MG63 (cell line): ENCODE data around the gene DUSP8. TPM values are rescaled to one million over a fixed set of nuclear protein-coding genes. Genes with fewer than 3 reads are reported as not detected.

Experiments
- DNase-seq: peaks from one replicate; pipeline ENCODE4 v3.0.0-alpha.2; 2020
- H3K27me3 ChIP-seq: fragments of 250-450 bp; sonication (Bioruptor Pico); 2 replicates; pipeline ENCODE4 v1.5.1; 2020; ENCODE audit warnings: mild to moderate bottlenecking, moderate library complexity
- H3K36me3 ChIP-seq: fragments of 250-450 bp; sonication (Bioruptor Pico); 2 replicates; pipeline ENCODE4 v1.5.1; 2020; ENCODE audit warnings: mild to moderate bottlenecking, moderate library complexity
- H3K4me3 ChIP-seq: fragments of 250-450 bp; sonication (Bioruptor Pico); 2 replicates; pipeline ENCODE4 v1.5.1; 2020; ENCODE audit warnings: mild to moderate bottlenecking, moderate library complexity
- H3K9me3 ChIP-seq: fragments of 250-450 bp; sonication (Bioruptor Pico); 2 replicates; pipeline ENCODE4 v1.5.1; 2020; ENCODE audit warnings: mild to moderate bottlenecking, moderate library complexity
- total RNA-seq: library from RNA; depleted of rRNA; stranded (reverse); fragments of >200 nt; shearing (Covaris generic); gene quantifications from 2 replicates; pipeline ENCODE4 v1.2.3, GENCODE V29; 2014; ENCODE audit warnings: low replicate concordance; rRNA removed

DUSP8 gene
- total RNA-seq, 1 experiment from 2014 or later: 4.5 TPM

DNA sequence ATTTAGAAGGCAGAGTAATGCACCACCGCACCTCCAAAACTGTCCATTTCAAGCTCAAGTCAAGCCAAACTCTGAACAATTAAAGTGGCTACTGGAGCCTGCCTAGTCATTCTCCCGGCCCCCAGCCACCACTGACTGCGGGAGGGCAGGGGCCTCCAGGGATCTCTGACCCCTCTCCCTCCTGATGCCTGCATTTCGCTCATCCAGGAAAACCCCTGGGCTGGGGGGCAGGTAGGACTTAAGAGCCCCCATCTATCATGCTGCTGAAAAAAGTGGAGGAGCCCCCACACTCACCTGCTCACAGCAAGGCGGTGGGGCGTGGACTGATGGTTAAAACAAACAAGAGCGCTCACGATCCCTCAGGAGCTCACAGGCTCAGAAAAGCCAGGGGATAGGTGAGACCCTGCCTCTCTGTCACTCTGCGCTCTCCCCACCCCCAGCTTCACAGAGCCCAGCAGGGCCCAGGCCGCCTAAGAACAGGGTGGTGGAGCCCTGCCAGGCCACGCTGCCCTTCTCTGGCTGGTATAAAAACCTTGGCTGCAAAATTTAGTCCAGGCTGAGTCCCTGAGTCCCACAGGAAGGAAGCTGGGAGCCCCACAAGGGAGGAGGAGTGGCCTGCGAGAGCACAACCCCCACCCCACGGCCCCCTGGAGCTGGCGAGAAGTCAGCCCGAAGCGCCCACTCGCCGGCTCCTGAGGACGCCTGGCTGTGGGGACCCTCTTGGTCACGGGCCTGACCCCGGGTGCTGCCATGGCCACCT is 64.5 kb downstream of the DUSP8 start:
- H3K4me3 ChIP-seq: no peak overlapping the region
- DNase-seq: no peak
- H3K9me3 ChIP-seq: no peaks in the 10 kb centered on the region
- no peaks in the 10 kb centered on the region for H3K36me3 ChIP-seq
- H3K27me3 ChIP-seq: no peaks in the 10 kb centered on the region

DNA sequence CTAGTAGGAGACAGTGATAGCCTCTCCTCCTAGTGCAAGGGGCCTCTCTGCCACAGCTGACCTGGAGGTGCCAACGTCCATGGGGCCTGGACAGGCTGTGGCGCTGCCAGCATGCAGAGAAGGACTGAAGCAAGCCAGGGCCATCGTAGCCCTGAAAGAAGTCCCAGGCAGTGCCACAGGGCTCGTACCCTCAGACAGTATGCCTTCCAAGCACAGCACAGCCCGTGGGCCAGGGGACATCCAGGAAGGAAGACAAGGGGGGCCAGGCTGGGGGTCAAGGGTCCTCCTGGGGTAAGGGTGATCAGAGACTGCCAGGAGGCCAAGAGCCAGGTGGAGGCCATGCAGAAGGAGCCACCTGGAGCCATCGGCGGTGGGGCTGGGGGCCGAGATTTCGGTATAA is 65.1 kb downstream of the DUSP8 start:
- no peaks in the 10 kb centered on the region for H3K36me3 ChIP-seq
- DNase-seq: no peak
- no peaks in the 10 kb centered on the region for H3K9me3 ChIP-seq
- H3K4me3 ChIP-seq: no peak overlapping the region
- H3K27me3 ChIP-seq: no peaks in the 10 kb centered on the region

DNA sequence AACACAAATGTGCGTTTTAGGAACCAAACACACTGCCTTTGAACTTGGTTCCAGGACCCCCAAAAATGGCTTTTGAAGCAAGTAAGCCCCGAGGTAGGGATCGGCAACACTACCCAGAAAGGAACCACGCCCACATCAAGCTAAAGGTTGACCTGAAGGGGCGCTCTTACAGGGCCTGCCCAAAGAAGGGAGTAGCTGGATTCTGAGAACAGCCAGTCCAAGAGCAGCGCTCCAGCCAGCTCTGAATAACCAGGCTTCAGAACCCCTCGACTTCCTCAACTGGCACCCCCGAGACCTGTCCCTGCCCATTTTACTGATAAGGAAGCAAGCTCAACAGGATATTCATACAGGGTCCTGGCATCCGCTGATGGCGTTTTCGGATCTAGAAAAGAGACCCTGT is 66.6 kb downstream of the DUSP8 start:
- no peak for DNase-seq
- Histone ChIP-seq H3K27me3 (no peaks in the 10 kb centered on the region), H3K4me3 (no peak overlapping the region), H3K9me3 (no peaks in the 10 kb centered on the region), H3K36me3 (no peaks in the 10 kb centered on the region)

DNA sequence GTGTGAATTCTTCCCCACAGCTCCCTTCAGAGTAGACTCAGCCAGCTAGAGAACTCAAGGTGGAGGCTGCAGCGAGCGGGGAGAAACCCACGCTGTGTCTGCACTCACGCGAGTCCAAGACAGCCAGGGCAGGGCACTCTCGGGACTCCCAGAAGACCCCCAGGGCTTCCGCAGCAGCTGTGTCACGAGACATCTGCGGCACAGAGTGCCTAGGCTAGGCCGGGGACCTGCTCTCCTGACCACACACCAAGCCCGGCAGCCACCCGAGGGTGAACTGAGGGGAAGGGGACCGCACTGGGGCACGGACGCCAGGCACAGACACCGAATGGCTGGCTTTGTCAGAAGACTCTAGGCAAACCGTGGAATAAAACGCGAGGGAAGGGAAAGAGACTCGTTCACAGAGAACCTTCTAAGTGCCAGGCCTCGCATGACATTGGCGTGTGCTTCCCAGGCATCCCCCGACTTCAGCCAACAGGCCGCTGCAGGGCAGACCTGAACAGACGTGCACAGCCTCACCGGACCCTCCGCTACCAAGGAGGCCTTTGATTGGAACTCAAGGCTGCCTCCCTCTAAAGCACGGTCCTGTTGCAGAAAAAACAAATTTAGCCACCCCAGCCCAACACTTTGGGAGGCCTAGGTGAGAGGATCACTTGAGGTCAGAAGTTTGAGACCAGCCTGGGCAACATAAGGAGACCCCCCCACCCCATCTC is 67.3 kb downstream of the DUSP8 start:
- DNase-seq: no peak
- Histone ChIP-seq H3K27me3 (no peaks in the 10 kb centered on the region), H3K9me3 (no peaks in the 10 kb centered on the region), H3K36me3 (no peaks in the 10 kb centered on the region), H3K4me3 (no peak overlapping the region)

DNA sequence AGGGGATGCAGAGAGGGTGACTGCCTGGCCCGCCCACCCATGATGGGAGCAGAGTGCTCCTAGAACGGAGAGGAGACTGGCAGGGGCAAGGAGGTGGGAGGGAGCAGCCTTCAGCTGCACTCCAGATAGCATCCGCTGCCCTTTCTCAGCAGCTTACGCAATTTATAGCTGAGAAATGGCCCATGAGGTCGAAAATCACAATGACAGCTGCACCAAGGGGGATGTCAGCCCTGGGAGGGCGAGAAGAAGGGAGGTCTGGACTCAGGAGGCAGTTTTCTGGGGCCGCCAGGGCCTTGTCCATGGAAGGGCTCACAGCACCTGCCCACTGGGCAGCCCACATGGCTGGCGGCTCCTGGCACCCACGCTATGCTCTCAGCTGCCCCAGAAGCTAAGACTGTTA is 67.9 kb downstream of the DUSP8 start:
- Histone ChIP-seq H3K4me3 (no peak overlapping the region), H3K27me3 (no peaks in the 10 kb centered on the region), H3K9me3 (no peaks in the 10 kb centered on the region), H3K36me3 (no peaks in the 10 kb centered on the region)
- DNase-seq: no peak

Other genes starting within 250 kb of the DUSP8 start
- 4.7 and 6.9 TPM in 2 replicates for gene BRSK2, start 182.3 kb downstream of the DUSP8 start, total RNA-seq
- 25.4 and 34.2 TPM in 2 replicates for gene MOB2, start 85.5 kb downstream of the DUSP8 start, total RNA-seq
- gene KRTAP5-1, start 13.0 kb upstream of the DUSP8 start, total RNA-seq: not detected in 2 replicates
- gene KRTAP5-2, start 26.0 kb upstream of the DUSP8 start, total RNA-seq: not detected in 2 replicates
- not detected in 2 replicates for gene KRTAP5-3, start 36.2 kb upstream of the DUSP8 start, total RNA-seq
- gene KRTAP5-4, start 49.9 kb upstream of the DUSP8 start, total RNA-seq: not detected in 2 replicates
- not detected in 2 replicates for gene KRTAP5-5, start 57.5 kb upstream of the DUSP8 start, total RNA-seq
- not detected in 2 replicates for gene KRTAP5-6, start 124.9 kb upstream of the DUSP8 start, total RNA-seq
- gene IFITM10, start 178.3 kb upstream of the DUSP8 start, total RNA-seq: 0.03 and 1.8 TPM in 2 replicates
- 201 and 234 TPM in 2 replicates for gene CTSD, start 191.7 kb upstream of the DUSP8 start, total RNA-seq